Stimulated activated naive B cell treated with anti-CD40 and anti-IgM and Interleukin-4, amounts not matched to agents 10 μg/mL and 1 μg/mL and 100 μg/mL, for 72 hours (primary cell): Measurements from ENCODE around the gene HTR4.
"Not testable (repeated sequence)": the region's sequence is repeated elsewhere in the genome, so short reads cannot be mapped to it uniquely, and the experiment has no call there.

Experiments used
- ATAC-seq, 2 donors: fragments of 150-1000 bp; cut with Tn5 transposase; replicated peaks; 2 replicates each; pipeline ENCODE4 v1.10.0; 2021; ENCODE audit warnings: moderate library complexity in 1 of 2
- DNase-seq: peaks from one replicate; pipeline ENCODE4 v3.0.0; 2021
- H3K27ac Mint-ChIP-seq: one replicate; pipeline ENCODE4 v1.8.0; 2022; ENCODE audit warnings: mild to moderate bottlenecking, mixed read lengths
- H3K27me3 Mint-ChIP-seq, 2 donors: one replicate each; pipeline ENCODE4 v1.8.0; 2022; ENCODE audit warnings: mixed read lengths in 2 of 2
- H3K36me3 Mint-ChIP-seq, 2 donors: one replicate each; pipeline ENCODE4 v1.8.0; 2022; ENCODE audit warnings: mixed read lengths in 2 of 2, mild to moderate bottlenecking in 1 of 2
- H3K4me1 Mint-ChIP-seq, 2 donors: one replicate each; pipeline ENCODE4 v1.8.0; 2022; ENCODE audit warnings: mixed read lengths in 2 of 2, mild to moderate bottlenecking in 1 of 2
- H3K4me3 Mint-ChIP-seq, 2 donors: one replicate each; pipeline ENCODE4 v1.8.0; 2022; ENCODE audit warnings: mild to moderate bottlenecking in 2 of 2, mixed read lengths in 2 of 2, moderate library complexity in 1 of 2
- H3K9me3 Mint-ChIP-seq, 2 donors: one replicate each; pipeline ENCODE4 v1.8.0; 2022; ENCODE audit warnings: mixed read lengths in 2 of 2, mild to moderate bottlenecking in 1 of 2

The HTR4 gene

DNA sequence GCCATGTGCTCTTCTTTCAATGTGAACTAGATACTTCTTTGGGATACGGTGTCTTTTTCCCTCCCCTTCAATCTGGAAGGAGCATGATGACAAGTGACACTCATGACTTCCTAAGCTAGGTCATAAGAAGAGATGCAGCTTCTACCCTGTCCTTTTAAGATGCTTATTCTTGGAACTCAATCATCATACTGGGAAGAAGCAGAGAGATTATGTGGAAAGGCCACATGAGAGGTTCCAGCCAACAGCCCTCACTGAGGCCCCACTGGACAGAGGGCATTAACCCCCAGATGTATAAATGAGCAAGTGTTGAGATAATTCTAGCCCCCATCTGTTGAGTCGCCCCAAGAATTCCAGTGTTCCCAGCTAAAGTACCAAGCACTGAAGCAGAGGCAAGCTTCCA, 29.3 kb upstream of the HTR4 start:
- Mint-ChIP-seq H3K4me1 (no peaks in the 10 kb centered on the region), H3K27me3 (peaks cover 20 to 25% of the 10 kb centered on the region in 2 donors), H3K36me3 (peaks cover 3% of the 10 kb centered on the region in 2 donors), H3K4me3 (no peak overlapping the region), H3K27ac (no peak overlapping the region), H3K9me3 (peaks cover 7 to 8% of the 10 kb centered on the region in 2 donors)
- ATAC-seq (no peak), DNase-seq (no peak)

DNA sequence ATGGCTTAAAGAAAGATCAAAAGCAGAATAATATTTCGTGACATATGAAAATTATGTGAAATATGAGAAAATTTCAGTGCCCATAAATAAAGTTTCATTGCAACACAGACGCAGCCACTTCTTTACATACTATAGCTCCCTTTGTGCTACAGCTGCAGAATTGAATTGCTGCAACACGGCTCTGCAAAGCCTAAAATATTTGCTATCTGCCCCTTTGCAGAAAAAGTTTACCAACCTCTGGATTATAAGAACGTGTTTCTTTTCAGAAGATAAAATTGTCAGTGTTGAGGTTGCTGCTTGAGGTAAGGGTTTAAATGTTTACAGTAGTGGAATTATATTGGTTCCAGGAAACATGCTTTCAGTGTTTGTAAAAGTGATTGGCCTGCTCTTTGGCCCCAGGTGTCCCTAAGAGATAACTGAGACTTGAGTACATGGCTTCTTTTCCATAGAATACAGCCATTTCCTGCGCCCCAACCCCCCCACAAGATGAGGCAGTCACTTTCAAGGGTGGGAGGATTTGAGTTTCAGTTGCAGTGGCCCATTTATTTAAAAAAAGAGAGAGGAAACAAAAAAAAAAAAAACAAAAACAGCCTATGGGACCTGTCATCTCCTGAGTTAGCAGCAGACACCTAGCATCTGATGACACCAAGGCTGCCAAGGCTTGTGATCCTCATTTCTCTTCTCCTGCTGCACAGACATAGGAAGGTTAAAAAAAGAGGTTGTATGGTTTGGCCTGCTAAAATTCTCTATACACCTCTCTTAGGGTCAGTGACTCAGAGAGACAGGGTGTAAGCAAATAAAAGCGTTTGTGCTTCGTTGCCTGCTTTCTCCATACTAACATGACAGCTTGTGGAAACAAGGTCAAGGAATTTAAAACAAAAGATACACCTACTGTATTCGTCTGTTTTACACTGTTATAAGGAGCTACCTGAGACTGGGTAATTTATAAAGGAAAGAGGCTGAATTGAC, 28.0 kb upstream of the HTR4 start:
- H3K27me3 Mint-ChIP-seq = peaks cover 17% of the 10 kb centered on the region in 2 donors
- H3K9me3 Mint-ChIP-seq = no peaks in the 10 kb centered on the region

DNA sequence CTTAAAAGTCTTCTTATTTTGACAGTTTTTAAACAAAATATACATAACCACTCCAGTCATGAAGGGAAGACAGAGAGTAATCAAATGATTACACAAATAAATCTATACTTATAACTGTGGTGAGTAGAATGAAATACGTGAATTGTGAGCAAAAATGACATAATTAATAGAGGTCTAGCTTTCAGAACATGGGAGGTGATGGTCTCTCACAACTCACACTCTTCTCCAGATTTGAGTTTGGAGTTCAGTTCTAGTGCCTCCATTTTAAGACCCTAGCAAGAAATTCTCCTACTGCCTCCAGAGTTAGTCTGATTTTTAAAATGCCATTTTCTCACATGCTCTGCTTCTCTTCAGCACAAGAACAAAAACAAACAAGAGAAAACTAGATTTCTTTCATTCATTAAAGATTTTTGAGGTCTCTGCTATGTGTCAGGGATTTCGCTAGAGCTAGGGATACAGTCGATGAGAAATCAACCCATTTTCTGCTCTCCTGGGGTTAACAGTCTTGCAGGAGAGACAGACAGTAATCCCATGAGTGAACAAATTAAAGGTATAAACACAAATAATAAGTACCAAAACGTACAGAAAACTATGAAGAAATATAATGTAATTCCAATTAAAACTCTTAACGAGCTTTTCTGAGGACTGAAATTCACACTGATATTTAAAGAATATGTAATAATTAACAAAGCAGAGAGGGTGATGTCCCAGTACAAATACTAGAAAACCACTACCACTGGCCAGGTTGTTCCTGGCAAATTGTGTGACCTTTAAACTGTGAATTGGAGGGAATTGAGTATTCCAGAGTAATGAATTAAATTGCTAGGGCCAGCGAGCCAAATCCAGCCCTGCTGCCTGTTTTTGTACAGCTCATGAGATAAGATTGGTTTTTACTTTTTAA, 27.1 kb upstream of the HTR4 start:
- Mint-ChIP-seq H3K27ac (no peak overlapping the region), H3K4me1 (no peaks in the 10 kb centered on the region), H3K9me3 (no peaks in the 10 kb centered on the region), H3K36me3 (no peaks in the 10 kb centered on the region), H3K27me3 (peaks cover 15 to 17% of the 10 kb centered on the region in 2 donors), H3K4me3 (no peak overlapping the region)
- ATAC-seq (no peak), DNase-seq (no peak)

More for the DNA sequence above, 28.0 kb upstream of the HTR4 start:
- no peak for ATAC-seq
- DNase-seq = no peak
- Mint-ChIP-seq H3K27ac (no peak overlapping the region), H3K4me1 (no peaks in the 10 kb centered on the region), H3K36me3 (no peaks in the 10 kb centered on the region), H3K4me3 (no peak overlapping the region)

DNA sequence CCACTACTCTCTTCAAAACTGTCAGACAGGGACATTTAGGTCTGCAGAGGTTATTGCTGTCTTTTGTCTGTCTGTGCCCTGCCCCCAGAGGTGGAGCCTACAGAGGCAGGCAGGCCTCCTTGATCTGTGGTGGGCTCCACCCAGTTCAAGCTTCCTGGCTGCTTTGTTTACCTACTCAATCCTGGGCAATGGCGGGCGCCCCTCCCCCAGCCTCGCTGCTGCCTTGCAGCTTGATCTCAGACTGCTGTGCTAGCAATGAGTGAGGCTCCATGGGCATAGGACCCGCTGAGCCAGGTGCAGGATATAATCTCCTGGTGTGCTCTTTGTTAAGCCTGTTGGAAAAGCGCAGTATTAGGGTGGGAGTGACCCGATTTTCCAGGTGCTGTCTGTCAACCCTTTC, 19.4 kb upstream of the HTR4 start:
- ATAC-seq, H3K27me3 Mint-ChIP-seq, DNase-seq, H3K4me1 Mint-ChIP-seq, H3K36me3 Mint-ChIP-seq, H3K4me3 Mint-ChIP-seq, H3K9me3 Mint-ChIP-seq, H3K27ac Mint-ChIP-seq: not testable (repeated sequence)

DNA sequence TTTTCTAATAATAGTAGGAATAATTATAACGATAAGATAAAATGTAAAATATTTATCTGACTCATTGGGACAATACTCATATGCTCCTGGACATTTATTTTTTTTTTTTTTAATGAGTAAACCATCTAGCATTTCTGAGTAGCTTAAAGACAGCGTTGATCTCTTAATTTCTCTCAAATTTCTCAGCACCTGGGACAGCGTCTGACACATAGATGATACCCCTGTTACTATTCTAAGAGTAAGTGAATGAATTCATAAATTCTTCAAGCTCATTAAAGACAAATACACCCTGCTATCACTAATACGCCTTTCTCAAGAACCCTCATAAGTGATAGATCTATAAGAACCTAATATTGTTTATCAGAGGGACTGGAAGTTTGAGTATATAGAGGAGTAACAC, 12.0 kb upstream of the HTR4 start:
- Mint-ChIP-seq H3K4me1 (no peaks in the 10 kb centered on the region), H3K27me3 (peaks cover 3 to 5% of the 10 kb centered on the region in 2 donors), H3K36me3 (no peaks in the 10 kb centered on the region), H3K4me3 (no peak overlapping the region), H3K27ac (no peak overlapping the region), H3K9me3 (no peaks in the 10 kb centered on the region)
- no peak for DNase-seq
- no peak for ATAC-seq

DNA sequence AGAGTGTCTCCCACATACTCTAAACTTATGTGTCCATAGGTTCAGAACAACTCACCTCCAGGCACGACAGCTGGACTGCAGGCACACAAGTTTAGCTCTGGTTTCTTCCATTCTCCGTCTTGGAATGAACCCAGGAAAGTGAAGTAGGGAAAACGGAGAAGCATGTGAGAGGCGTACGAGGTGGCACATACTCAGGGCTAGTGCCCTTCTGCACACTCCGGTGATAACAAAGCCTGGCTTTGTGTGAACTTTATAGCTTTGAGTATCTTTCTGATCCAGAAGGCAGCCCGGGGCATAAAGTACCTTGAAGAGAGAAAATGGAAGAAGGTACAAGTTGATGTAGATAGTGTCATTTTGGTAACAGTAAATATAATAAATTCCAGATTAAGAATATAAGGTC, 11.1 kb upstream of the HTR4 start:
- no peaks in the 10 kb centered on the region for H3K36me3 Mint-ChIP-seq
- H3K27me3 Mint-ChIP-seq = peaks cover 3 to 10% of the 10 kb centered on the region in 2 donors
- no peak overlapping the region for H3K4me3 Mint-ChIP-seq
- H3K27ac Mint-ChIP-seq = no peak overlapping the region
- ATAC-seq = no peak
- no peak for DNase-seq
- H3K9me3 Mint-ChIP-seq = no peaks in the 10 kb centered on the region
- H3K4me1 Mint-ChIP-seq = no peaks in the 10 kb centered on the region

DNA sequence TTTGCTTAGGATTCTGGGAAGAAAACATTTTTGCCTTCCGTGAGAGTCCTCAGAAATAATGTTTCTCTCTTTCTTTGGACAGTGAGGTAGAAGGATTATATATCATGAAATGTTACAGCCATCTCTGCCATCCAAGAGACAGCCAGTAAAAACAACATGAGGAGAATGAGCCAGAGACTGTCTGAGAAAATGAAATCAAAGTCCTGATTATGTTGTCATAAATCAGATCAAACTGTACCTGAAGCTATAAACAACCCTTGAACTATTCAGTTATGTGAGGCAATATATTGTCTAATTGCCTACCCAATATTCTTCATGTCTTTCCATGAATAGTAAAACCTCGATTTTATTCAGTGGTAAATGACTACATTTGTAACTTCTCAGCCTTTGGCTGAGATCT, 9.2 kb upstream of the HTR4 start:
- no peak overlapping the region for H3K27ac Mint-ChIP-seq
- no peaks in the 10 kb centered on the region for H3K9me3 Mint-ChIP-seq
- H3K36me3 Mint-ChIP-seq = no peaks in the 10 kb centered on the region
- H3K4me3 Mint-ChIP-seq = no peak overlapping the region
- H3K27me3 Mint-ChIP-seq = peaks cover 11 to 19% of the 10 kb centered on the region in 2 donors
- no peaks in the 10 kb centered on the region for H3K4me1 Mint-ChIP-seq
- no peak for DNase-seq
- no peak for ATAC-seq

DNA sequence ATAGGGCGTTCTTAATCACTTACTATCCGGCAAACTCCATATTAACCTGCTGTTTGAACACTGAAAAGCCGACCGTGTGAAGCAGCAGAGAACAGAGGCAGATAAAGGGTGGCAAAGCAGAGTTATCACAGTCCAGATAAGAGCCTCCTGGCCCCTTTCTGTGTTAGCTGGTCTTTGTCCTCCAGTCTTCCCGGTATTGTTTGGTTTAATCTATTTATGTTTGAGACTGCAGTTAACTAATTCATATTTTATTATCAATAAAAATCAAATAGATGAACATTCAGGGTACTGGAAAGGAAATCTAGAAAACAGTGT, 6.0 kb upstream of the HTR4 start:
- DNase-seq = no peak
- Mint-ChIP-seq H3K27ac (no peak overlapping the region), H3K9me3 (no peaks in the 10 kb centered on the region), H3K4me3 (no peak overlapping the region), H3K27me3 (peaks cover 17 to 29% of the 10 kb centered on the region in 2 donors), H3K36me3 (no peaks in the 10 kb centered on the region), H3K4me1 (no peaks in the 10 kb centered on the region)
- ATAC-seq = no peak

DNA sequence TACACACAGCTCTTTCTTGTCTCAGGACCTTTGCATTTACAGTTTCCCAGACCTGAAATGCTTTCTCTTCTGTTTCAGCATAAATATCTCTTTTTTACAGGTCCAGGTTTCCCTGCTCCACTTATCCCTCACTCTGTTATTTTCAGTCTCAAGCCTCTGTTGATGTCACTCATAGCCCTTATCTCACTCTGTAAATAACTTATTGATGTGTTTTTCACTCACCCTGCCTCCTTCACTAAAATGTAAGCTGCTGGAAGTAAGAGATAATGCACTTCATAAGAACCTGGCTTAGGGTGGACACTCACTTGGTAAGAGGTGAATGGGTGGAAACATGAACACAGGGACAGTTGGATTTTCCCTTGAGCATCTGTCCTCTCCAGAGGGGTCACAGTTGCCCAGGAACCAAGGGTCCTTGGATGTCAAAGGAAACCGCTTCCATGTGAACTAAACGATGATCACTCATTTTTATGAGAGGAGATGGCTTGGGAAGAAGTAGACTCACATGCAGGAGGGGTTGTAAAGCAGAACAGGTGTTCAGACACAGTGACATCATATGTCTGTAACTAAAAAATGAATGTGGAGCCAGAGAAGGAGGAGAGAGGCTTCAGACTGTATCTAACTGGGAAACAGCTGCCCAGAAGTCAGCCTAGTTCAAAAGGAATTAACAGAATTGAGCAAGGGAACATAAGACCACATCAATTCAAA, 5.5 kb upstream of the HTR4 start:
- peaks cover 20 to 34% of the 10 kb centered on the region in 2 donors for H3K27me3 Mint-ChIP-seq
- no peak for DNase-seq
- no peaks in the 10 kb centered on the region for H3K9me3 Mint-ChIP-seq
- no peaks in the 10 kb centered on the region for H3K36me3 Mint-ChIP-seq
- H3K4me1 Mint-ChIP-seq = no peaks in the 10 kb centered on the region
- H3K27ac Mint-ChIP-seq = no peak overlapping the region
- H3K4me3 Mint-ChIP-seq = no peak overlapping the region
- no peak for ATAC-seq

DNA sequence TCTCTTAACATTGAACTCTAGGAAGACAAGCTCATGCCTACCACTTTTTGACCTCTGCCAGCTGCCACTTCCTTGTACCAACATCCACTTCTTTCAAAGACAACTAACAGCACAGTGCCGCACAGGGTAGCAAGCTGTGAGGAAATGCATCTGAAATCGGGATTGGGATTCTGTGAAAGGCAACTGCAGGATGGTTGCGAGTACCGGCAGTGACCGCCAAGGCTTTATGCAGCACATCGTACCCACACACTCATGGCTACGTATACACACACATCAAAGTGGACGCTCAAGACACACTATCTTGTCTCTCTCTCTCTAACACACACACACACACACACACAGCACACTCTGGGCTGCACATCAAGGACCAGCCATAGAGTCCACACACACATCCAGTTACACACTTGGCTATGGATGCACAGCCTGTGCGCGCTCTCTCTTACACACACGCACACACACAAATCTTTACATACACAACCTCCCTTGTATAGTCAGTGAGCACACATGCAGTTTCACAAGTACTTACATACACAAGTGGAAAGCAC, 964 bp downstream of the HTR4 start:
- Mint-ChIP-seq H3K9me3 (no peaks in the 10 kb centered on the region), H3K27me3 (peaks cover 38% of the 10 kb centered on the region in 2 donors), H3K36me3 (no peaks in the 10 kb centered on the region), H3K27ac (no peak overlapping the region), H3K4me1 (no peaks in the 10 kb centered on the region), H3K4me3 (no peak overlapping the region)
- ATAC-seq = no peak
- DNase-seq = no peak

DNA sequence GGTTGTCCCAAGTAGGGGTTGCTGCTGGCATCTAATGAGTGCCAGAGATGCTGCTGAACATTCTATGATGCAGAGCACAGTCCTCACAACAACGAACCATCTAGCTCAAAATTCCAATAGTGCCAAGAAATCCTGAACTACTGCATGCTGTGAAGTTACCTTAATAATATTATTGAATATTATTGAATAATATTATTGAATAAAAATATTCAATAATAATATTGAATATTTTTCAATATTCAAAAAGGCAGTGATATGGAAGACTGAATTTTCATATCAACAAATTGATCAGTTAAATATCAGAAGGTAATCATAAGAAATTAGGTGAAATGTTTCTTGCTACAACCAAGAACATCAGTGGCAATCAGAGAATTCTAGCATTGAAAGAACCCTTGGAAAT, 2.8 kb downstream of the HTR4 start:
- H3K4me1 Mint-ChIP-seq = no peaks in the 10 kb centered on the region
- no peak for ATAC-seq
- H3K27me3 Mint-ChIP-seq = peaks cover 41% of the 10 kb centered on the region in 2 donors

DNA sequence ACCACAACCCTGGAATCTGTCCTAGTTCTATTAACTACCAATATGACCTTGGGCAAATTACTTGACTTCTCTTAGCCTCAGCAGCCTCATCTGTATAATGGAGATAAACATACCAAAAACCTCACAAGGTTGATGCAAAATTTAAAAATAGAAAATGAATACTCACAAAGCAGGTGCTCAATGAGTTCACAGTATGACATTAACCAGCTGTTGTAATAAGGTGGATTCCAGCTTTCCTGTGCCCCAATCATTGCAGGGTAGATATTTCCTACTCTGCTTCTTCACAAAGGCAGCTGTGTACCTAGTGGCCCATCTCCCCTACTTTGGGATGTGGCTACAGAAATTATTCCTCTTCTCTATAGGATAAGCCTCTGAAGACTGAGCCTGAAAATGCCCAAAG, 8.8 kb downstream of the HTR4 start:
- H3K36me3 Mint-ChIP-seq = no peaks in the 10 kb centered on the region
- H3K4me1 Mint-ChIP-seq = no peaks in the 10 kb centered on the region
- H3K4me3 Mint-ChIP-seq = no peak overlapping the region
- H3K27me3 Mint-ChIP-seq = peaks cover 9 to 11% of the 10 kb centered on the region in 2 donors
- DNase-seq (no peak), ATAC-seq (no peak)
- no peaks in the 10 kb centered on the region for H3K9me3 Mint-ChIP-seq
- no peak overlapping the region for H3K27ac Mint-ChIP-seq

More for the DNA sequence above, 2.8 kb downstream of the HTR4 start:
- Mint-ChIP-seq H3K27ac (no peak overlapping the region), H3K9me3 (no peaks in the 10 kb centered on the region), H3K36me3 (no peaks in the 10 kb centered on the region), H3K4me3 (no peak overlapping the region)
- DNase-seq = no peak

DNA sequence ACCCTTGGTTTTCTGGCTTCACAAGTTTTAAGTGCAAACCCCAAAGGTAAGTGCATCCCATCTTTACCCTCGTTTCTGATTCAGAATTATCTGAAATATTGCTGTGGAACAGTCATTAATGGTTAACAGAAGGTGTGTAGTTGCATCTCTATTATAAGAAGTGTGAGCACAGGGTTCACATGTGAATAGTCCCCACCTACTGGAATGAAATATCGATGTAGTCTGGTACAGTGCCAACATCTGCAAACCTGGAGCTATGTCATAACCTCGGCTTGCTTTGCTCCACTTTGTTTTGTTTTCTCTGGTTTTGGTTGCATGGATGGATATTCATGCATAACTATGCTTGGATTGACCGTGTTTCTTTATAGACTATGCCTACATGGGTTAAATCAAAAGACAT, 12.6 kb downstream of the HTR4 start:
- Mint-ChIP-seq H3K27ac (no peak overlapping the region), H3K4me3 (no peak overlapping the region), H3K9me3 (no peaks in the 10 kb centered on the region), H3K36me3 (no peaks in the 10 kb centered on the region), H3K4me1 (no peaks in the 10 kb centered on the region), H3K27me3 (peaks cover 17 to 24% of the 10 kb centered on the region in 2 donors)
- ATAC-seq (no peak), DNase-seq (no peak)

DNA sequence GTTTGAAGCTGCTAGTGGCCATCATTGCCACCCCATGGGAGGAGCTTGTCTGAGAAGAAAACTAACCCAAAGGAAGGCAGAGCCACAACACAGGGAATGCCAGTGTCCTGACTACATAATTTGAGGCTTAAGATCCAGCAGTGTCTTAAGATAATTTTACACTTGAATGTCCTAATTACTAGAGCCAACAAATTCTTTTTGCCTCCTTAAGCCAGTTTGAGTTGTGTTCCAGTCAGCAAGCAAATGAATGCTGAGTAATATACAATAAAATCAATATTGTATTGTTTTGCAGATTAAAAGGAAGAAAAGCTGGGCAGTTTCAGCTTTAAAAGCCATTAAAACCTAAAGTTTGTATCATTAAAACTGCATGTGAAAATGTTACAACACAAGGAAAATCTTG, 13.9 kb downstream of the HTR4 start:
- Mint-ChIP-seq H3K27me3 (peaks cover 13 to 17% of the 10 kb centered on the region in 2 donors), H3K9me3 (no peaks in the 10 kb centered on the region), H3K27ac (no peak overlapping the region), H3K36me3 (no peaks in the 10 kb centered on the region), H3K4me1 (no peaks in the 10 kb centered on the region), H3K4me3 (no peak overlapping the region)
- DNase-seq (no peak), ATAC-seq (no peak)
